GM21717 (cell line): Measurements from ENCODE around the gene PKHD1.

Experiments
- ATAC-seq: cut with Tn5 transposase; IDR thresholded peaks from one replicate; pipeline ENCODE4 v1.9.1; 2021; ENCODE audit warnings: mild to moderate bottlenecking, moderate library complexity; ENCODE audit not compliant: unreplicated experiment

Gene PKHD1

DNA sequence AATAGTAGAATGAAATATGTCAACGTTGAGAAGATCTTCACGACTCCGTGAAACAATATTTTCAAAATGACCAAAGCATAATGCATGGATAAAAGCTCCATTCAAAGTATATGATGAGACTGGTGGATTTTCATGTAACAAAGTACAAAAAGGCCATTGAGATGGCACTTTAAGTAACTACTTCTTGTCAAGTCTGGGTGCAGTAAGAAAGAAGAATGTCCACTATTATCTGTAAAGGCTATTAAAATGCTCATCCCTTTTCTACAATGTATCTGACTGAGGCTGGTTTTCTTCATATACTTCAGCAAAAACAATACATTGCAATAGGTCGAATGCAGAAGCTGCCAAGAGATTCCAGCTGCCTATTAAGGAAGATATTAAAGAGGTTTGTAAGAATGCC is 457.4 kb downstream of the PKHD1 start:
- no peak for ATAC-seq

GRCh38 chr6:51626391-51626790 is 461.0 kb downstream of the PKHD1 start:
- no peak for ATAC-seq

DNA sequence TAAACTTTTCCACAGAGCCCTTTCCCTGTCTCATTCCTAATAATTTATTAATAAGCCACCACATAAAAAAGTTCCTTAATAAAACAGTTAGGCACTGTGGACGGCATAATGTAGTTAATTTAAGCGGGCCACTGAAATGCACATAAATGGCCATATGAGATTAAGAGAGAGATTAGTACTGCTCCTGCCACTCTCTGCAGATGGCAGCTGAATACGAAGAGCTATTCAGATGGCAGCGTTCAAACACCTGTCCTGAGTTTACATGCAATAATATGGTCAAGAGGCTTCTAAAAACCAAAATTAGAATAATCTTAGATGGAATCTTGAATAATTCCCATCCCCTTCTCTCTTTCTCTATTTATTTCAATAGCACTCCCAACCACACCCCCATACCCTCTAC is 461.8 kb downstream of the PKHD1 start:
- no peak for ATAC-seq

DNA sequence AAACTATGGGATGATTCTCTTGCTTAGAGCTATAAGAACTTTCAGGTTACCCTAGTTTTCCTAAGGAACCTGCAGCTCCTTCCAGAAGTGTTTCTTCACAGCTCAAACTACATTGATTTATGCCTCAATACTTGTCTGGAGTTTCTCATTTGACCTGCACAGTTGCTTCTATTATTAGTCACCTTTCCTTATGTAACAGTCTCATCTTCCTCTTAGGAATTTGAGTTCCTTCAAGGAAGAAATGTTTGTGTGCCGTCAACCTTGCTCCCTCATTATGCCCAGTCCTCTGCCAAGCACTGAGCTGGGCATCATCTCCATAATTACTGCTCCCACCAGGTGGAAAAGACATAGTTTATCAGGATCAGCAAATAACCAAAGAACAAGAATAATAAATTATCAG is 466.4 kb downstream of the PKHD1 start:
- no peak for ATAC-seq

GRCh38 chr6:51619042-51619799 is 468.2 kb downstream of the PKHD1 start:
- no peak for ATAC-seq

DNA sequence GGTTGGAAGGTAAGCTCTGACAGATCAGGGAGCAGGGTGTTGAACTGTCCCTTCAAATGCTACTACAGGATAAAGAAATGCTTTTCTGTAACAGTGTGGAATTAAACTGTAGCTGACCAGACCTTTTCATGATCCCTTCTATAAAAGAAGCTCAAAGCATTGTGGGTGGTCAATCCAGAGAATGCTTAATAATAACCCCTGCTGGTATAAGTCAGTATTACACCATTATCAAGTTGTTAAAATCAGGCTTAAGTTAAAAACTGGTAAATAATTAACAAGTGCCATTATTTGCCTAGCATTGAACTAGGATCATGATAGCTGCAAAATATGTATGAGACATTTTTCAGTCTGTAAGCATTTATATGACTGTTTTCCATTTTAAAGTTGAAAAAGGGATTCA is 468.9 kb downstream of the PKHD1 start:
- ATAC-seq: no peak

GRCh38 chr6:51617751-51618150 is 469.7 kb downstream of the PKHD1 start:
- ATAC-seq: no peak

DNA sequence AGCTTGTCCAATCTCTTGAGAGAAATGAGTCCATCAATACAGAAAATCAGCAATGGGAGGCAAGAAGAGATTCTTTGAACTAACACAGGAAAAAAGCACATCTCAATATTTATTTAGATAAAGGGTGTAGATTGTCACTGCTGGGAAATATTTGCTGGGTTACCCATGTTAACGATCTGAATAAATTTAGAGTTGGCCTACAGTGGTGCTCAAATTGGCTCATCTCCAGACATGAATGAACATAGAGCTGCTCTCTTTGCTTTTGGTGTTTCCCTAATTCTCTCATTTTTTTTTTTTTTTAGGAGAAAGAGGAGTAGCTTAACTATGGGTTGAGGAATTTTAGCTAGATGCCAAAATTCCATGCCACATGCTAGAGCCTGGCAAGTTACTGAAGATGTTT is 471.2 kb downstream of the PKHD1 start:
- no peak for ATAC-seq

DNA sequence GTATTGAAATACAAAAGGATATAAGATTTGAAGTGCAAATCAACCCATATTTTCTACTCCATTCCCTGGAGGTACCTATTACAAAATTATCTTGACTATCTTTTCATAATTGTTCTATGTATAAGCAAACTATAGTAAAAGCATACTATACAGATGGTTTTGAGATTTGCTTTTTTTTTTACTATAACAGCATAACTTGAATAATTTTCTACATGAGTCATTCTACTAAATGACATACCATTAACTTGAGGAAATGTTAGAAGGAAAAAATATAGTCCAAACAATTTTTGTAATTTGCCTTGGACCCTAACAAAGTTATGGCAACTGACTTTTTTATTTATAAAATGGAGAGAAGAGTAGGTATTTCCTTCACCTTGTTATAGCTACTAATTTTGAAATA is 472.7 kb downstream of the PKHD1 start:
- no peak for ATAC-seq

- no peak for ATAC-seq
These were observed 473.9 kb downstream of the PKHD1 start for GRCh38 chr6:51613558-51613957.

DNA sequence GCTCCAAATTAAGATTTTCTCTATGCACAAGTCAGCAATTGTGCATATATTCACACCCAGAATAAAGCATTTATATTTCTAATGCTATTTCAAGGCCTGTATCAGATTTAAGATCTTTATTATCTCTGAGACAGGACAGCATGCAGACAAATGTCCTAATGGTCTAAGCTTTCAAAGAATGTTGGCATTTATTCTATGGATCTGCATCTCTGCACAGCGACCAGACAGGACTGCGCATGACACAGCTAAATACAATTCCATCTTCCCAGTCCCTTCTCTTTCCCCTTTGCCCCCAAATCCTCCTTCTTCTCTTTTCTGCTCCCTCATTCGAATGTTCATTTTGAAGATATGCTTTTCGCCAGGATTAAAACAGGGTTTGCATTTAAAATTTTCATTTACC is 478.5 kb downstream of the PKHD1 start:
- no peak for ATAC-seq

- ATAC-seq: no peak
These were observed 479.0 kb downstream of the PKHD1 start for GRCh38 chr6:51608383-51608782.

DNA sequence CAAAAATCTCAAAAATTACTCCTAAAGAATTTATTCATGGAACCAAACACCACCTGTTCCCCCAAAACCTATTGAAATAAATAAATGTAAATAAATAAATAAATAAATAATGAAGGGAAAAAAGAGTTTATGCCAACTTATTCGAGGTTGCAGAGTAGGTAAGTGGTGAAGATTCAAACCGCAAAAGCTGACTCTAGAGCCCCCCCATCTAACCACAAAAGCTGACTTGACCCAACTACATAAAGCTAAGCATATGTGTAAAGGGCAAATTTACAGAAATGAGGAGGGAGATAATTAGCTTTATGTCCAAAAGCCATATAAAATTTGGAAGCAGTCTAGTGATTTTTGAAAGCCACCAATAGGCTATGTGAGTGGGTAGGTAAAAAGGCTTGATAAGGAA is 486.9 kb downstream of the PKHD1 start:
- ATAC-seq: no peak

DNA sequence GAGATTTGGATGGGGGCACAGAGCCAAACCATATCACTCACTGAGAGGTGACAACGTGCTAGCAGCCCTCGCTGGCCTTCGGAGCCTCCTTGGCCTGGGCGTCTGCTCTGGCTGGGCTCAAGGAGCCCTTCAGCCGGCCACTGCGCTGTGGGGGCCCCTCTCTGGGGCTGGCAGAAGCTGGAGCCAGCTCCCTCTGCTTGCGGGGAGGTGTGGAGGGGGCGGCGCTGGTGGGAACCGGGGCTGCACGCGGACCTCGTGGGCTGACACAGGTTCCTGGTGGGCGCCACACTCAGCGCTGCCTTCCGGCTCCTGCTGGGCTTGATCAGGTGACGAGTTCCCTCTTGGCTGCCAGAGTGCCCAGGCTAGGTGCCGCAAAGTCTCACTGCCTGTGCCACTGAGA is 489.2 kb downstream of the PKHD1 start:
- ATAC-seq: no peak

DNA sequence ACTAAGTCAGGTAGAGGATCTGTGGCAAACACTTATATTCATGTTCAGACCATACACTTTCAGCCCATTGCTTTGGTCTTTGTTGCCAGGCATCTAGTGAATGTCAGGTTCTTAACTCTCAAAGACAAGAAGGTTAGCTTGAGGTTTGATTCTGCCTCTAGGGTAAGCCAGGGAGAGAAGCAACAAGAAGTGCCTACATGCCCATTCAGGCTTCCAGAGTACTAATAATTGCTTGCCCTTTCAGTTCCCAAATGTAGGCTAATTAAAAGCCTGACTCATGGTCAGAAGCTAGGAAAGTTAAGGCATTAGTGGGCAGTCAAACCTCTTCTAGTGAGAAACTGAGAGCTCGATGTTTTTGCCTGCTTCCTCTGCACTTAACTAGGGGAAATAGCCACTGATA is 492.4 kb downstream of the PKHD1 start:
- no peak for ATAC-seq

DNA sequence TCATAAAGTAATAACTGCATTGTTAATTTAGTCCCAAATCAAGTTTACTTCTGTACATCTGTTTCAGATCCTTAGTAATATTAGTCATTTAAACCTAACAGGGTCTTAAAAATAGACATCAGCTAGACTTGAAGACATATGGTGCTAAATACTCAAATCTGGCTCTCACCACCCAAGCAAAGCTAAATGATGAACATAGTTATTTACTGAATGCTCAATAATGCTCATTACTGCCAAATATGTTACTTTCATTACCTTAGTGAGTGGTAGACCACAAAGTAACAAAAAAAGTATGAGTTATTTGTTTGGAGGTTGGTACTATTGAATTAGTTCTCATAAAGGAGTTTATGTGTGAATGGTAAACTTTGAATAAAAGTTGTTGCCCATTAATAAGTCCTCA is 502.1 kb downstream of the PKHD1 start:
- no peak for ATAC-seq

- no peak for ATAC-seq
These were observed 503.2 kb downstream of the PKHD1 start for GRCh38 chr6:51584163-51584562.

DNA sequence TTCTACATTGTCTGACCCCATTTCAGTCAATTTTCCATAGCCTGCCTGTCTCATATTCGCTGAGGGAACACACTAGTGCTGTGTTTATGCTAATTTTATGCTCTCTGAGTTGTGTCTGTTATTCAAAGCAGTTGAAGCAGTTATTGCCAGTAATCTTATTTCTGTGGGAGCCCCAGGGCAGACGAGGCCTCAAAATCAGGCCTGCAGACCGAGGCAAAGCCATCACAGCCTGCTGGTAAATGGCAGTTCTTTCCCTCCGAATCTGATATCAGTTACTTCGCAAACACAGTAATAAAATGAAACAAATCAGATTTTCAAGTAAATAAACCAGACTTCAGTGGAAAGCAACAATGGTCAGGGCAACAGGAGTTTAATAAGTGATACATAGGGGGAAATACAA is 508.4 kb downstream of the PKHD1 start:
- no peak for ATAC-seq

DNA sequence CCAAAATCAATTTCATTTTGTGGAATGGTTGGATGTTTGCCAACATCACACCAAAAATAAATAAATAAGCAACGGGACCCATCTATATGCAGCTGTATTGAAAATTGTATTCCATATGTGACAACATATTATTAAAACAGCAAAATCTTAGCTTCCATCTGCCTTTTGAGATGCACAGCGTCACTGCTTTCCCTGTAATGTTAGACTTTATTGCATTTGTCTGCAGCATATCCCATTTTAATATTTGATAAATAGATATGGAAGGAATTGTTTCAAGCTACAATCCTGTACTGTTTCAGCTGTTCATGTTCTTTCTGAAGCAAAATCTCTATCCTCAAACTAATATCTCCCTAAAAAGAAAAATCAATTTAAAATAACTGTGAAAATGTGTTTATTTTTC is 509.1 kb downstream of the PKHD1 start:
- no peak for ATAC-seq

GRCh38 chr6:51574040-51574439 is 513.4 kb downstream of the PKHD1 start:
- no peak for ATAC-seq

DNA sequence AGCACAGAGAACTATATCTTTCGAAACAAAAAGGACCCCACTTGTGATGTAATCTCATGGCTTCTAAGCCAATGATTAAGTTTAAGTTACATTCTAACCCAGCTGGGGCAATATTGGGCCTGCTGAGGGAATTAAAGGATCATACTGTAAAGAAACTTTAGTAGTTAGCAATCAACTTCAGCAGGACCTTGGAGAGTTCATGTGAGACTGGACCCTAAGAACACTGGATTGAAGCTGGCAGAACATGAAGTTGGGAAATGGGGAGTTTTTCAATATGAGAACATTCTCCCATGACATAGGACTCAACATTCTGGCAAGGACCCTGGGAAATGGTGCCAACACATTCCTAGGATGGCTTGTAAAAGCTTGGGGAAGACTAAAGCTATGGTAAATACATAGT is 516.2 kb downstream of the PKHD1 start:
- no peak for ATAC-seq

GRCh38 chr6:51570168-51570921 is 517.1 kb downstream of the PKHD1 start:
- ATAC-seq: no peak

GRCh38 chr6:51569594-51569993 is 517.8 kb downstream of the PKHD1 start:
- ATAC-seq: no peak
